Tibial artery (tissue), 4 donors: ENCODE measurements around the gene CTAGE9.

ENCODE experiments used
- DNase-seq, 2 donors: peaks; one replicate each; pipeline ENCODE4 v3.0.0-alpha.2; 2019
- H3K27ac ChIP-seq, 2 donors: fragments of 200-600 bp; sonication (generic) in 1 of 2; 1 replicate in 1 of 2; 2 replicates in 1 of 2; pipeline ENCODE4 v1.5.1; 2018 to 2019; ENCODE audit warnings: mild to moderate bottlenecking in 1 of 2
- H3K27me3 ChIP-seq, 2 donors: fragments of 200-600 bp; sonication (generic) in 1 of 2; one replicate each; pipeline versions ENCODE4 v1.5.1 to v1.6.0; 2016 to 2019
- H3K36me3 ChIP-seq, 3 donors: fragments of 200-600 bp; sonication (generic) in 2 of 3; one replicate each; pipeline ENCODE4 v1.5.1; 2016 to 2019; ENCODE audit warnings: mild to moderate bottlenecking in 2 of 3
- H3K4me1 ChIP-seq, 4 donors: fragments of 200-600 bp; sonication (generic) in 2 of 4; 1 replicate in 3 of 4; 2 replicates in 1 of 4; pipeline ENCODE4 v1.5.1; 2016 to 2019
- H3K4me3 ChIP-seq, 2 donors: fragments of 200-600 bp; sonication (generic) in 1 of 2; 1 replicate in 1 of 2; 2 replicates in 1 of 2; pipeline ENCODE4 v1.5.1; 2018 to 2019; ENCODE audit warnings: mild to moderate bottlenecking in 2 of 2
- H3K9me3 ChIP-seq, 3 donors: fragments of 200-600 bp; sonication (generic) in 1 of 3; one replicate each; pipeline ENCODE4 v1.5.1; 2016 to 2019
- CTCF ChIP-seq, 2 experiments: fragments of 200-600 bp in 1 of 2; fragments of 450-650 bp in 1 of 2; IDR thresholded peaks; one replicate each; pipeline ENCODE4 v1.5.1; 2017 to 2019; ENCODE audit warnings: antibody characterized with exemption in 2 of 2, mild to moderate bottlenecking in 1 of 2, moderate library complexity in 1 of 2
- intact Hi-C: fragments of 100-400 bp; cut with DNase I; formaldehyde crosslinking; loops from one replicate; pipeline ENCODE4 v1.15.0; 2023; ENCODE audit warnings: low total_unique reads

The CTAGE9 gene

GRCh38 chr6:131731224-131731623 lies 20.4 kb upstream of the CTAGE9 start:
- H3K4me3 ChIP-seq = no peak overlapping the region
- TF ChIP-seq CTCF (IDR thresholded peaks at IDR 0.05) = no peak
- H3K36me3 ChIP-seq = no peaks in the 10 kb centered on the region

GRCh38 chr6:131730264-131730663 lies 19.4 kb upstream of the CTAGE9 start:
- no peak for DNase-seq
- Histone ChIP-seq H3K4me3 (no peak overlapping the region), H3K36me3 (no peaks in the 10 kb centered on the region), H3K27ac (no peak overlapping the region), H3K9me3 (no peaks in the 10 kb centered on the region), H3K27me3 (no peaks in the 10 kb centered on the region), H3K4me1 (peaks cover 0 to 5% (median 1%) of the 10 kb centered on the region in 4 donors)
- TF ChIP-seq CTCF (IDR thresholded peaks at IDR 0.05) = no peak
- intact Hi-C loops = no loop called here

More at GRCh38 chr6:131731224-131731623, 20.4 kb upstream of the CTAGE9 start:
- H3K27me3 ChIP-seq = no peaks in the 10 kb centered on the region
- H3K9me3 ChIP-seq = no peaks in the 10 kb centered on the region
- H3K4me1 ChIP-seq = peaks cover 0 to 5% (median 1%) of the 10 kb centered on the region in 4 donors
- DNase-seq = no peak
- no peak overlapping the region for H3K27ac ChIP-seq
- intact Hi-C loops = no loop called here

- no peak overlapping the region for H3K27ac ChIP-seq
- DNase-seq = no peak
- intact Hi-C loops = no loop called here
- no peaks in the 10 kb centered on the region for H3K27me3 ChIP-seq
- H3K36me3 ChIP-seq = no peaks in the 10 kb centered on the region
- H3K4me3 ChIP-seq = no peak overlapping the region
- TF ChIP-seq CTCF (IDR thresholded peaks at IDR 0.05) = no peak
- no peaks in the 10 kb centered on the region for H3K9me3 ChIP-seq
- peaks cover 0 to 5% (median 1%) of the 10 kb centered on the region in 4 donors for H3K4me1 ChIP-seq
Measured at GRCh38 chr6:131729550-131729949, 18.7 kb upstream of the CTAGE9 start.

GRCh38 chr6:131728296-131728939 lies 17.6 kb upstream of the CTAGE9 start:
- Histone ChIP-seq H3K36me3 (no peaks in the 10 kb centered on the region), H3K4me1 (peaks cover 0 to 2% (median under 1%) of the 10 kb centered on the region in 4 donors), H3K27me3 (no peaks in the 10 kb centered on the region), H3K9me3 (no peaks in the 10 kb centered on the region), H3K27ac (no peak overlapping the region), H3K4me3 (no peak overlapping the region)
- no peak for DNase-seq
- intact Hi-C loops = no loop called here
- TF ChIP-seq CTCF (IDR thresholded peaks at IDR 0.05) = no peak

GRCh38 chr6:131727868-131728267 lies 17.1 kb upstream of the CTAGE9 start:
- Histone ChIP-seq H3K9me3 (no peaks in the 10 kb centered on the region), H3K27ac (no peak overlapping the region), H3K36me3 (no peaks in the 10 kb centered on the region), H3K27me3 (no peaks in the 10 kb centered on the region), H3K4me1 (no peaks in the 10 kb centered on the region), H3K4me3 (no peak overlapping the region)
- intact Hi-C loops = no loop called here
- no peak for TF ChIP-seq CTCF (IDR thresholded peaks at IDR 0.05)
- no peak for DNase-seq

GRCh38 chr6:131727467-131727866 lies 16.6 kb upstream of the CTAGE9 start:
- Histone ChIP-seq H3K36me3 (no peaks in the 10 kb centered on the region), H3K4me3 (no peak overlapping the region), H3K27me3 (no peaks in the 10 kb centered on the region), H3K4me1 (no peaks in the 10 kb centered on the region), H3K27ac (no peak overlapping the region), H3K9me3 (no peaks in the 10 kb centered on the region)
- intact Hi-C loops = no loop called here
- DNase-seq = no peak
- no peak for TF ChIP-seq CTCF (IDR thresholded peaks at IDR 0.05)
